Tibial artery (tissue), 4 donors: Measurements from ENCODE around the gene SLC13A5.
"Not testable (repeated sequence)": the region's sequence is repeated elsewhere in the genome, so short reads cannot be mapped to it uniquely, and the experiment has no call there.

Source experiments
- DNase-seq, 2 donors: peaks; one replicate each; pipeline ENCODE4 v3.0.0-alpha.2; 2019
- H3K27ac ChIP-seq, 2 donors: fragments of 200-600 bp; sonication (generic) in 1 of 2; 1 replicate in 1 of 2; 2 replicates in 1 of 2; pipeline ENCODE4 v1.5.1; 2018 to 2019; ENCODE audit warnings: mild to moderate bottlenecking in 1 of 2
- H3K27me3 ChIP-seq, 2 donors: fragments of 200-600 bp; sonication (generic) in 1 of 2; one replicate each; pipeline versions ENCODE4 v1.5.1 to v1.6.0; 2016 to 2019
- H3K36me3 ChIP-seq, 3 donors: fragments of 200-600 bp; sonication (generic) in 2 of 3; one replicate each; pipeline ENCODE4 v1.5.1; 2016 to 2019; ENCODE audit warnings: mild to moderate bottlenecking in 2 of 3
- H3K4me1 ChIP-seq, 4 donors: fragments of 200-600 bp; sonication (generic) in 2 of 4; 1 replicate in 3 of 4; 2 replicates in 1 of 4; pipeline ENCODE4 v1.5.1; 2016 to 2019
- H3K4me3 ChIP-seq, 2 donors: fragments of 200-600 bp; sonication (generic) in 1 of 2; 1 replicate in 1 of 2; 2 replicates in 1 of 2; pipeline ENCODE4 v1.5.1; 2018 to 2019; ENCODE audit warnings: mild to moderate bottlenecking in 2 of 2
- H3K9me3 ChIP-seq, 3 donors: fragments of 200-600 bp; sonication (generic) in 1 of 3; one replicate each; pipeline ENCODE4 v1.5.1; 2016 to 2019
- intact Hi-C: fragments of 100-400 bp; cut with DNase I; formaldehyde crosslinking; loops from one replicate; pipeline ENCODE4 v1.15.0; 2023; ENCODE audit warnings: low total_unique reads
- TF ChIP-seq, protein P1 (sequence below), 2 experiments: fragments of 200-600 bp in 1 of 2; fragments of 450-650 bp in 1 of 2; IDR thresholded peaks; one replicate each; pipeline ENCODE4 v1.5.1; 2017 to 2019; ENCODE audit warnings: antibody characterized with exemption in 2 of 2, mild to moderate bottlenecking in 1 of 2, moderate library complexity in 1 of 2

SLC13A5 gene

DNA sequence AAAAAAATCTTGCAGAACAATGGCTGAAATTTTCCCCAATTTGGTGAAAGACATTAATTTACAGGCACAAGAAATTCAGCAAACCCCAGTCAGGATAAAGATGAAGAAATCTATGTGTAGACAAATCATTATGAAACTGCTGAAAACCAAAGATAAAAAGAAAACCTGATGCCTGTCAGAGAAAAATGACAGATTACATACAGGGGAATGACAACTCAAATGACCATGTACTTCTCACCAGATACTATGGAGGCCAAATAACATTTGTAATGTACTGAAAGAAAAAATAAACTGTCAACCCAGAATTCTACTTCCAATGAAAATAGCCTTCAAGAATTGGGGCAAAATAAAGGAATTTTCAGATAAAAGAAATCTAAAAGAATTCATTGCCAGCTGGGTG, 35.4 kb upstream of the SLC13A5 start:
- Histone ChIP-seq H3K4me1 (peaks cover 0 to 19% (median 18%) of the 10 kb centered on the region in 4 donors), H3K4me3 (no peak overlapping the region), H3K36me3 (no peaks in the 10 kb centered on the region), H3K27me3 (no peaks in the 10 kb centered on the region), H3K9me3 (no peaks in the 10 kb centered on the region), H3K27ac (no peak overlapping the region)
- TF ChIP-seq, protein P1, sequence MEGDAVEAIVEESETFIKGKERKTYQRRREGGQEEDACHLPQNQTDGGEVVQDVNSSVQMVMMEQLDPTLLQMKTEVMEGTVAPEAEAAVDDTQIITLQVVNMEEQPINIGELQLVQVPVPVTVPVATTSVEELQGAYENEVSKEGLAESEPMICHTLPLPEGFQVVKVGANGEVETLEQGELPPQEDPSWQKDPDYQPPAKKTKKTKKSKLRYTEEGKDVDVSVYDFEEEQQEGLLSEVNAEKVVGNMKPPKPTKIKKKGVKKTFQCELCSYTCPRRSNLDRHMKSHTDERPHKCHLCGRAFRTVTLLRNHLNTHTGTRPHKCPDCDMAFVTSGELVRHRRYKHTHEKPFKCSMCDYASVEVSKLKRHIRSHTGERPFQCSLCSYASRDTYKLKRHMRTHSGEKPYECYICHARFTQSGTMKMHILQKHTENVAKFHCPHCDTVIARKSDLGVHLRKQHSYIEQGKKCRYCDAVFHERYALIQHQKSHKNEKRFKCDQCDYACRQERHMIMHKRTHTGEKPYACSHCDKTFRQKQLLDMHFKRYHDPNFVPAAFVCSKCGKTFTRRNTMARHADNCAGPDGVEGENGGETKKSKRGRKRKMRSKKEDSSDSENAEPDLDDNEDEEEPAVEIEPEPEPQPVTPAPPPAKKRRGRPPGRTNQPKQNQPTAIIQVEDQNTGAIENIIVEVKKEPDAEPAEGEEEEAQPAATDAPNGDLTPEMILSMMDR (IDR thresholded peaks at IDR 0.05) = no peak
- intact Hi-C loops = no loop called here
- DNase-seq = no peak

- H3K36me3 ChIP-seq, H3K27me3 ChIP-seq, H3K4me1 ChIP-seq, DNase-seq, H3K27ac ChIP-seq, H3K4me3 ChIP-seq, H3K9me3 ChIP-seq, intact Hi-C loops: not testable (repeated sequence)
Measured at GRCh38 chr17:6746665-6747064, 33.5 kb upstream of the SLC13A5 start.

GRCh38 chr17:6729531-6729930, 16.4 kb upstream of the SLC13A5 start:
- H3K27ac ChIP-seq = no peak overlapping the region
- peaks cover 0 to 4% of the 10 kb centered on the region in 2 donors for H3K27me3 ChIP-seq
- TF ChIP-seq, protein P1 (IDR thresholded peaks at IDR 0.05) = no peak
- no peaks in the 10 kb centered on the region for H3K9me3 ChIP-seq
- H3K4me1 ChIP-seq = no peaks in the 10 kb centered on the region
- H3K36me3 ChIP-seq = no peaks in the 10 kb centered on the region
- intact Hi-C loops = no loop called here
- DNase-seq = no peak
- H3K4me3 ChIP-seq = no peak overlapping the region

- H3K27ac ChIP-seq = no peak overlapping the region
- H3K4me3 ChIP-seq = no peak overlapping the region
- H3K36me3 ChIP-seq = no peaks in the 10 kb centered on the region
- H3K4me1 ChIP-seq = no peaks in the 10 kb centered on the region
- no peaks in the 10 kb centered on the region for H3K9me3 ChIP-seq
- TF ChIP-seq, protein P1 (IDR thresholded peaks at IDR 0.05) = no peak
- no peak for DNase-seq
- intact Hi-C loops = no loop called here
- peaks cover 0 to 18% of the 10 kb centered on the region in 2 donors for H3K27me3 ChIP-seq
Measured at GRCh38 chr17:6724009-6724408, 10.8 kb upstream of the SLC13A5 start.

GRCh38 chr17:6721744-6722143, 8.6 kb upstream of the SLC13A5 start:
- H3K9me3 ChIP-seq = no peaks in the 10 kb centered on the region
- H3K4me1 ChIP-seq = no peaks in the 10 kb centered on the region
- peaks cover 0 to 22% of the 10 kb centered on the region in 2 donors for H3K27me3 ChIP-seq
- no peaks in the 10 kb centered on the region for H3K36me3 ChIP-seq
- intact Hi-C loops = no loop called here
- H3K27ac ChIP-seq = no peak overlapping the region
- H3K4me3 ChIP-seq = no peak overlapping the region
- TF ChIP-seq, protein P1 (IDR thresholded peaks at IDR 0.05) = no peak
- no peak for DNase-seq

DNA sequence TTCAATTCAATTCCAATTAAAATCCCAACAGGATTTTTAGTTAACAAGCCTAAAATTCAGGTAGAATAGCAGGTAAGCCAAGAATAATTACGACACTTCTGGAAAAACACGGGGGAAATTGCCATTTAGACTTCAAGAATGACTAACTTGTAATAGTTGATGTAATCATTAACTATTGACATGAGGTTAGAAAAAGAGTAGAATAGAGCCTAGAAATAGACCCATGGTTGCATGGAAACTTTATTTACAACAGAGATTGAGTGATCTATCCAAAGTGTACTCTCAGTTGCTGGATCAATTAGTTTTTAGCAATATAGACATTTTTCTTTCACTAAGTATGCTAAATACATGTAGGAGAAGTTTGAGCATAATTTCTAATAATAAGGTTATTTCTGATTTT, 3.6 kb upstream of the SLC13A5 start:
- Histone ChIP-seq H3K27ac (no peak overlapping the region), H3K9me3 (peaks cover 0 to 13% (median 0%) of the 10 kb centered on the region in 3 donors), H3K36me3 (no peaks in the 10 kb centered on the region), H3K27me3 (peaks cover 0 to 46% of the 10 kb centered on the region in 2 donors), H3K4me3 (no peak overlapping the region), H3K4me1 (peaks cover 0 to 20% (median 10%) of the 10 kb centered on the region in 4 donors)
- TF ChIP-seq, protein P1 (IDR thresholded peaks at IDR 0.05) = no peak
- DNase-seq = no peak
- intact Hi-C loops = no loop called here
